NCI-H2227 (cell line): Measurements from ENCODE around the gene COLGALT1.
"Not testable (repeated sequence)": the region's sequence is repeated elsewhere in the genome, so short reads cannot be mapped to it uniquely, and the experiment has no call there.

Experiments
- DNase-seq: peaks from one replicate; lab custom pipeline; 2025; ENCODE audit not compliant: unreplicated experiment; lab: John Stamatoyannopoulos, UW

COLGALT1 gene

DNA sequence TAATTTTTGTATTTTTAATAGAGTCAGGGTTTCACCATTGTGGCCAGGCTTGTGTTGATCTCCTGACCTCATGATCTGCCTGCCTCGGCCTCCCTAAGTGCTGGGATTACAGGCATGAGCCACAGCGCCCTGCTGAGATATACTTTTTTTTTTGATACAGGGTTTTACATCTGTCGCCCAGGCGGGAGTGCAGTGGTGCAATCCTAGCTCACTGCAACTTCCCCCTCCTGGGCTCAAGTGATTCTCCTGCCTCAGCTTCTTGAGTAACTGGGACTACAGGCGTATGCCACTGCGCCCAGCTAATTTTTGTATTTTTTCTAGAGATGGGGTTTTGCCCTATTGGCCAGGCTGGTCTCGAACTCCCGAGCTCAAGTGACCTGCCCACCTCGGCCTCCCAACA is 2.0 kb downstream of the COLGALT1 start:
- no peak for DNase-seq

DNA sequence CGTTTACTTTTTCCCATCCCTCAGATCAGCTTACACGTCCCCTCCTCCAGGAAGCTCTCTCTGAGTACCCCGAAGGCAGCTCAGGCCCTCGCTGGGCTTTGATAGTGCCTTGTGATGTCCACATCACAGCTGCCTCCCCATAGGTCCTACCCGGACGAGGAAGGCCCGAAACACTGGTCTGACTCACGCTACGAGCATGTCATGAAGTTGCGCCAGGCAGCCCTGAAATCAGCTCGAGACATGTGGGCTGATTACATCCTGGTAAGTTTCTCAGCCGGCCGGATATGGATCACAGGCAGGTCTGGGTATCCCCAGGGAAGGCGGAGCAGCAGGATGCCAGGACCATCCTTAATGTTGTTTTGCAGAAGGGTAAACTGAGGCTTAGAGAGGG is 4.8 kb downstream of the COLGALT1 start:
- no peak for DNase-seq

DNA sequence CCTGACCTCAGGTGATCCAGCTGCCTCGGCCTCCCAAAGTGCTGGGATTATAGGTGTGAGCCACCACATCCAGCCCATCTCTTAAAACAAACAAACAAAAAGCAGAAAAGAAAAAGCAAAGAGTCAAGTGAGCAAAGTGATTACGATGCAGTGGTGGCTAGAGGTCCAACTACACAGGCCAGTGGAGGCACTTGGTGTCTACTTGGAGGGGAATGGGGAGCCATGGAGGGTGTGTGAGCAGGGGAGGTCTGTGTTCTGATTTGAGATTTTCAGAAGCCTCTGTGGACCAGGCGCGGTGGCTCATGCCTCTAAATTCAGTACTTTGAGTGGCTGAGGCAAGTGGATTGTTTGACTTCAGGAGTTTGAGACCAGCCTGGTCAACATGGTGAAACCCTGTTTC is 6.6 kb downstream of the COLGALT1 start:
- DNase-seq, result no peak

DNA sequence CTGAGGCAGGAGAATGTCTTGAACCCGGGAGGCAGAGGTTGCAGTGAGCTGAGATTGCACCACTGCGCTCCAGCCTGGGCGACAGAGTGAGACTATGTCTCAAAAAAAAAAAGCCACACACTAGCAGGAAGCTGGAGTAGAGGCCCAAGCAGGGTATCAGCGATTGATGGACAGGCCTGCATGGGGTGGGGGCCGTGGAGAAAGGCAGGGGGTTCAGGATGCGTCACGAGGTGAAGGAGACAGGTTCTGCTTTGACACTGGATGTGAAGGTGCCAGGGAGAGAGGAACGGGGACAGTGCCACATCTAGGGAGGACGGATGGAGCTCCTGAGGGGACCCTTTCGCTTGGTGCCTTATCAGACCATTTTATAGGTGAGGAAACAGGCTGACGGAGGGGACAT is 7.1 kb downstream of the COLGALT1 start:
- no peak for DNase-seq

DNA sequence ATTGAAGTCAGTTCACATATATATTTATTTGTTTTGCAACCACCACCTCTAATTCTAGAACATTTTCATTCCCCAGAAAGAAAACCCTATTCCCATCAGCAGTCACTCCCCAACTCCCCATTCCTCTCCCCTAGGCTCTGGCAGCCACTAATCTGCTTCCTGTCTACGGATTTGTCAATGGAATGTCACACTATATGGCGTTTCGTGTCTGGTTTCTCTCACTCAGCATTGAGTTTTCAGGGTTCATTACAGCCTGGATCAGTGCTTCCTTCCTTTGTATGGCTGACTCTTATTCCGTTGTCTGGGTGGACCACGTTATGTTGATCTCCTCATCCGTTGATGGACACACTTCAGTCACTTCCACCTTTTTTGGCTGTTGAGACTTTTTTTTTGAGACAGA is 9.3 kb downstream of the COLGALT1 start:
- DNase-seq, result no peak

DNA sequence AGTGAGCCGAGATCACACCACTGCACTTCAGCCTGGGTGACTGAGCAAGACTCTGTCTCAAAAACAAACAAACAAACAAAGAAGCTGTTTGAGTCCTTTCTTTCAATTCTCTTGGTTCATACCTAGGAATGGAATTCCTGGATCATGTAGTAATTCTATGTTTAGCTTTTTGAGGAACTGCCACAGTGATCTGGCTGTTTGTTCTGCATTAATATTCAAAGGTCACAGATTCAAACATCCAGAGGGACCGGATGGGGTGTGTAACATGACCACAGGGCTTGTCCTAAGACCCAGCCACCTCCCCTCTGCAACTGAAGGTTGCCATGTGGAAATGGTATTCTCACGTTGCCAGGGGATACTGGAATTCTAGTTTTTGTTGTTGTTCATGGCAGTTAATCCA is 10.2 kb downstream of the COLGALT1 start:
- DNase-seq, result no peak

DNA sequence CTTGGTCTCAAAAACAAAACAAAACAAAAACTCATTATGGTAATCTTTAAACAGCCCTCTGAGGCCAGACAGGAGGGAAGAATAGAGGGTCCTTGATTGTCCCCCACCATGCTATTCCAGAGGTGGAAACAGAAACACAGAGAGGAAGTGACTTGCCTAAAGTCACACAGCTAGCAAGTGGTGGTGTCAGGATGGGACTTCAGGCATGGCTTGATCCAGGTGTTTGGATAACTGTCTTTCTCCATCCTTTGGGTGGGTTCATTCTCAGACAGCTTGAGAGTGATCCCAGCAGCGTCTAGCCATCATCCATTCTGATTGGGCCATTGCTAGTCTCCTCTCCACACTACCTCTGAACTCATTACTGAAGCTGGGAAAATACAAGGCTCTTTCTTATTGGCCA is 12.5 kb downstream of the COLGALT1 start:
- DNase-seq, result no peak

DNA sequence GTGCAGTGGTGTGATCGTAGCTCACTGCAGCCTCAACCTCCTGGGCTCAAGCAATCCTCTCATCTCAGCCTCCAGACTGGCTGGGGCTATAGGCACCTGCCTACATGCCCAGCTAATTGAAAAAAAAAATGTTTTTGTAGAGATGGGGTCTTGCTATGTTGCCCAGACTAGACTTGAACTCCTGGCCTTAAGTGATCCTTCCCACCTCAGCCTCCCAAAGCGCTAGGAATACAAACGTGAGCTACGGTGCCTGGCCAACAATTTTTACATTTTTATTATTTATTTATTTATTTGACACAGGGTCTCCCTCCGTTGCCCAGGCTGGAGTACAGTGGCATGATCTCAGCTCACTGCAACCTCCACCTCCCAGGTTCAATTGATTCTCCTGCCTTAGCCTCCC is 14.8 kb downstream of the COLGALT1 start:
- not testable (repeated sequence) for DNase-seq

DNA sequence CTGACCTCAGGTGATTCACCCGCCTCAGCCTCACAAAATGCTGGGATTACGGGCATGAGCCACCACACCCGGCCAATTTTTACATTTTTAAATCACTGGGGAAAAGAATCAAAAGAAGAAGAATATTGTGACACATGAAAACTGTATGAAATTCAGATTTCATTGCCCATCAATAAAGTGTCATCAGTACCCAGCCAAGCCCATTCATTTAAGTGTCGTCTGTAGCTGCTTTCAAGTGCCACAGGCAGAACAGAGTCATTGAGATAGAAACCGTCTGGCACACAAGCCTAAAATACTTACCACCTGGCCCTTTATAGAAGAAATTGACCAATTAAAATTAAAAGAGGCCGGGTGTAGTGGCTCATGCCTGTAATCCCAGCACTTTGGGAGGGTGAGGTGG is 15.3 kb downstream of the COLGALT1 start:
- DNase-seq, result no peak

DNA sequence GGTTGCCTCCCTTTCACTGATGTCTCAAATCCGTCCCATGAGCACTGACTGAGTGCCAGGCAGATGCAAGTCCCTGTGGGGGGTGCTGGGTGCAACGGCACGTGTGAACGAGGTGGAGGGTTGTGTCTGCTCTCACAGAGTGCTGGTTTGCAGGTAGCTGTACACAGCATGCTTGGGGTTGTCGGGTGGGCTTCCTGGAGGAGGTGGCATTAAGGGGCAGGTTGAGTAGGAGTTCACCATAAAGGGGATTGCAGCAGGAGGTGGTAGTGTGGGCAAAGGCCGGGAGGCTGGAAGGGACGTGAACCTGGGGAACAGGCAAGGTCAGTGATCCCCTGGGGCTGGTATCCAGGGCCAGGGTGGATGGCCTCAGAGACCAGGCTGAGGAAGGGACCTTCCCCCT is 17.2 kb downstream of the COLGALT1 start:
- DNase-seq, result no peak

DNA sequence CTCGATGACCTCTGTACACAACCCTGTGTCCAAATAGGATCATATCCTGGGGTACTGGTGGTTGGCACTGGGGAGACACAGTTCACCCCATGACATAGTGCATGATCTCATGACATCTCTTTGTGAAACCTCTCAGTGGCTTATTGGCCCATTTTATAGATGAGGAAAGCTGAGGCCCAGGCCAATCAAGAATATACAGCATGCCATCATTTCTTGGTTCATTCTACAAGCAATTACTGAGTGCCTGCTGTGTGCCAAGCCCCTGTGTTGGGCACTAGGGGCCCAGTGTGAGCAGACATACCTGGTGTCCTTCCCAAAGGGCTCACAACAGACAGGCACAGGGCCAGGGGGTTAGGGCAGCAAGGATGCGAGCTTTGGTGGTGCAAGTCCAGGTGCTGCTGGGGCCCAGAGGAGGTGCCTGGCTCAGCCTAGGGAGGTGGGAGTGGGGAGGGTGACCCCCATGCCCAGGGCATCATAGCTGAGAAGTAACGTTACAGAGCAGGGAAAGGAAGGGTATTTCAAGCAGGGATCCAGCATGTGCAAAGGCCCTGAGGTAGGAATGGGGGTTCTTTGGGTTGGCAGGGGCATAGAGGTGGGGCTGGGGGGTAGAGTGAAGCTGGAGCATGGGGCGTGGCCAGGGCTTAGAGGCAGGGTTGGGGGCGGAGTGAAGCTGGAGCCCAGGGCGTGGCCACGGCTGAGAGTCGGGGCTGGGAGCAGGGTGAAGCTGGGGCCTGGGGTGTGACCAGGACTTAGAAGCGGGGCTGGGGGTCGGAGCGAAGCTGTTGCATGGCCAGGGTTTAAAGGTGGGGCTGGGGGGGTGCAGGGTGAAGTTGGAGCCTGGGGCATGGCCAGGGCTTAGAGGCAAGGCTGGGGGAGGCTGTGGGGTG is 20.7 kb downstream of the COLGALT1 start:
- no peak for DNase-seq

DNA sequence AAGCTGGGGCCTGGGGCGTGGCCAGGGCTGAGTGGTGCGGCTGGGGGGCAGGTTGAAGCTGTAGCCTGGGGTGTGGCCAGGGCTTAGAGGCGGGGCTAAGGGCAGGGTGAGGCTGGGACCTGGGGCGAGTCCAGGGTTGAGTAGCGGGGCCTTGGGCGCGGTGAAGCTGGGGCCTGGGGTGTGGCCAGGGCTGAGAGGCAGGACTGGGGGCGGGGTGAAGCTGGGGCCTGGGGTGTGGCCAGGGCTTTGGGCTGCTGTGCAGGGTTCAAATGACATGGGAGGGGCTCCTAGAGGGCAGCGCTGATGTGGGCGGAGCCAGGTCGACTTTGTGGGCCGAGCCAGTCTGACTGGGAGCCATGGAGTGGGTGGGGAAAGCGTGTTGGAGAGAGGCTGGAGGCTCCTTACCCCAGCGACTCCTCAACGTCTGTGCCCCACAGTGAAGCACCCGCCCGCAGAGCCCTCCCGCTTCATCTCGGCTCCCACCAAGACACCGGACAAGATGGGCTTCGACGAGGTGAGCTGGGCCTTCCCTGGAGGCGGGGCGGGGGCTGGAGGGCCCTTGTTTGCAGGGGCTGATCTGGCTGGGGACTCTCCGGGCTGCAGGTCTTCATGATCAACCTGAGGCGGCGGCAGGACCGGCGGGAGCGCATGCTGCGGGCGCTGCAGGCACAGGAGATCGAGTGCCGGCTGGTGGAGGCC is 21.5 kb downstream of the COLGALT1 start:
- peak; percentile 16 for DNase-seq

DNA sequence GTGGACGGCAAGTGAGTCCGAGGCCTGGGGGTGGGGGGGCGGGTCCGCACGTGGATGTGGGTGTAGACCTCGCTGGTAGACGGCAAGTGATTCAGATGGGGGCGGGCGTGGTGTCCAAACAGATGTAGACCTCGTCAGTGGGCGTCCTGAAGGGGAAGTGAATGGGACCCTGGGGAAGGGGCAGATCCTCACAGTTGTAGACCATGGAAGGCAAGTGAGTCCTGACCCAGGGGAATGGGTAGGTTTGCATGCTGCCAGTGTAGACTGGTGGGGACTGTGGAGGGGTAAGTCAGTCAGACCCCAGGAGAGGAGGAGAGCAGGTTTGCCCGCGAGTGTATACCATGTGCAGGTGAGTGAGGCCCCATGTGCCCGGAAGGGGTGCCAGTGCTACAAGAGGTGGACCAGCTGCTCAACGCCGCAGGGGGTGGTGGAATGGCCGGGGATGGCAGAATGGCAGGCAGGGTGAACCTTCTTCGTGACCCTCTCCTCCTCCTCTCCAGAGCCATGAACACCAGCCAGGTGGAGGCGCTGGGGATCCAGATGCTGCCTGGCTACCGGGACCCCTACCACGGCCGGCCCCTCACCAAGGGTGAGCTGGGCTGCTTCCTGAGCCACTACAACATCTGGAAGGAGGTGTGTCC is 22.1 kb downstream of the COLGALT1 start:
- no peak for DNase-seq

DNA sequence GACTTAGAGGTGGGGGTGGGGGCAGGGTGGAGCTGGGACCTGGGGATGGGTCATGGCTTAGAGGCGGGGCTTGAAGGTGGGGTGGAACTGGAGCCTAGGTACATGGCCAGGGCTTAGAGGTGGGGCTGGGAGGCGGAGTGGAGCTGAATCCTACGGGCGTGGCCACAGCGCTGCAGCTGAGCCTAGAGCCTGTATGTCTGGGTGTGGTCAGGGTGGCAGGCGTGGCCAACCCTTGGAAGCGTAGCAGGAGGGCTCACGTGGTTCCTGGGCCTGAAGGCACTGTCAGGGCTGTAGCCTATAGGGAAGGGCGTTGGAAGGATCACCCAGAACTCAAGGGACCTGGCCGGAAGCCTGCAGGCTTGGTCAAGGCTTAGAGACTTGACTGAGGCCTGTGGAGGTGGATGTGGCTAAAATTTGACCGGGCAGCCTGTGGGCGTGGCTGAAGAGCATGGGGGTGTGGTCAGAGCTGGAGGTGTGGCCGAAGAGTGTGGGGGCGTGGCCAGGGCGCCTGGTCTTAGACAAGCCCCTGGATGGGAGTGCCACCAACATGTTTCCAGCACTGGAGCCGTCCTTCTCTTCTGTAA is 24.3 kb downstream of the COLGALT1 start:
- DNase-seq, result peak; percentile 48

DNA sequence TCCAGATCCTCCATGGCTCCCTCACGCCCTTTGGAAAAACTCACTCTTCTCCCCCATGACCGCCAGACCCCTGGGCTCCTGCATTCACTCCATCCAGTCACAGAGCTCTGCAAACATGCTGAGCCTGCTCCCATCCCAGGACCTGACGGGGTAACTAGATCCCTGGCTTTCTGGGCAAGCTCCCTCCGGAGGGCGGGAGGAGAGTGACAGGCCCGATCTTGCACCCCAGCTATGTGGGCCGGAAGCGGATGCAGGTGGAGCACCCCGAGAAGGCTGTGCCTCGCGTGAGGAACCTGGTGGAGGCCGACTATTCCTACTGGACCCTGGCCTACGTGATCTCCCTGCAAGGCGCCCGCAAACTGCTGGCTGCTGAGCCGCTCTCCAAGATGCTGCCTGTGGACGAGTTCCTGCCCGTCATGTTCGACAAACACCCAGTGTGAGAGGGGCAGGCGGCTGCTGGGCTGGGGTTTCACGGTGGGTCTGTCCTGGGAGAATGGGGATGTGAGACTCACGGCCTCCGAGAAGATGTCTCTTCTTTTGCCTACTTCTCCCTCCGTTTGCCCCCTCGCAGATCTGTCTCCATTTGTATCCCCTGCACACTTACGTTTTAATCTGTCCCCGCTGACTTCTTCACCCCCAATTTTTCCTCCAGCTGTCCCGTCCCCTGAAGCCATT is 25.2 kb downstream of the COLGALT1 start:
- DNase-seq, result no peak

DNA sequence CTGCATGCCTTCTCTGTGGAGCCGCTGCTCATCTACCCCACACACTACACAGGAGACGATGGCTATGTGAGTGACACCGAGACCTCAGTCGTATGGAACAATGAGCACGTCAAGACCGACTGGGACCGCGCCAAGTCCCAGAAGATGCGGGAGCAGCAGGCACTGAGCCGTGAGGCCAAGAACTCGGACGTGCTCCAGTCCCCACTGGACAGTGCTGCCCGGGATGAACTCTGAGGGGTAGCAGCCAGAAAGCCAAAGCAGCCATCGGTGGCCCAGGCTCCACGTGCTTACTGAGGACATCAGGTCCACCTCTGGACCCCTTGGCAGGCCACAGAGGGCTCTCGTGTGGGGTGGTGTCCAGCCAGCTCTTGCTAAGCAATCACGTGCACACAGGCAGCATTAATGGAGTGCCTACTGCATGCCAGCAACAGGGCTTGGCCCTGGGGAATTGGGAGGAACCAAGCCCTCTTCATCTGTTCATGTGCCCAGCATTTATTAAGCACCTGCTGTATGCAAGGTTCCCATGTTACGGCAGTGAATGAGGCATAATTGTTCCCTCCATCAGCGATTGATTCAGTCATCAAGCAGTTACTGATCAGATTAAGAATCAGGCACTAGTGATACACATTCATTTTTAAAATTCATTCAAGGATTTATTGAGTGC is 25.9 kb downstream of the COLGALT1 start:
- DNase-seq, result no peak

DNA sequence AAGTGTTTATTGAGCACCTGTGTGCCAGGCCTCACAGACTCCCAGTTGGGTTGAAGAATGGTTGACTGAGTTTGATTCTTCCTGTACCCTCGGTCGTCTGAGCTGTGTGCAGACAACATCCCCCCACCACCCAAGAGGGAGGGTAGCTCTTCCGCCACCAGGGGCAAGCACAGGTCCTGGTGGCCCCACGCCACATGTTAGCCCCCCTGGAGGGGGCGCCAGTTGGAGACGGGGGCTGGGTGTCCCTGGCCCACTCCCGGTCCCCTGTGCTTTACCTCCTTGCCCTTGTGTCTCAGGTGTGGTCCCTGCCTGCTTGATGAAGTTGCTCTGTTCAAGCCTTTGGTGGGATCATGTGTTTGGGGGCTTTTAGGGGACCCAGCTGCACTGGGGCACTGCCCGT is 27.2 kb downstream of the COLGALT1 start:
- no peak for DNase-seq

DNA sequence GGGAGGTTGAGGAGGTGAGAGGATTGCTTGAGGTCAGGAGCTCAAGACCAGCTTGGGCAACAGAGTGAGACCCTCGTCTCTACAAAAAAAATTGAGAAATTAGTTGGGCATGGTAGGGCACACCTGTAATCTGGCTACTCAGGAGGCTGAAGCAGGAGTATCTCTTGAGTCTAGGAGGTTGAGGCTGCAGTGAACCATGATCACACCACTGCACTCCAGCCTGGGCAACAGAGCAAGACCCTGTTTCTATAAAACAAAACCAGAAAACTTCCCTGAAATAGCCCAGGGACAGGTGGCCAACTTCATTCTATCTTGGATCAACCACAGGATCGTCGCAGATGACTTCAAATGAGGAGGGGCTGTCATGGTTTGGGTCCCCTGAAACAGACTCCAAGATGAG is 28.7 kb downstream of the COLGALT1 start:
- DNase-seq, result no peak

DNA sequence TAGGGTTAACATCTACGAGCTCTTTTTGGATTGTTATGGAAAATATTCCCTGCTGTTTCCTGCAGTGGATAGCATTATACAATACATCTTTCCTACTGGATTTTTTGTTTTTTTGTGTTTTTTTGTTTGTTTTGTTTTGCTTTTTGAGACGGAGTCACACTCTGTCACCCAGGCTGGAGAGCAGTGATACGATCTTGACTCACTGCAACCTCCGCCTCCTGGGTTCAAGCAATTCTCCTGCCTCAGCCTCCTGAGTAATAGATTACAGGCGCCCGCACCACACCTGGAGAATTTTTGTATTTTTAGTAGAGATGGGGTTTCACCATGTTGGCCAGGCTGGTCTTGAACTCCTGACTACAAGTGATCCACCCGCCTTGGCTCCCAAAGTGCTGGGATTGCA is 29.9 kb downstream of the COLGALT1 start:
- DNase-seq, result not testable (repeated sequence)

DNA sequence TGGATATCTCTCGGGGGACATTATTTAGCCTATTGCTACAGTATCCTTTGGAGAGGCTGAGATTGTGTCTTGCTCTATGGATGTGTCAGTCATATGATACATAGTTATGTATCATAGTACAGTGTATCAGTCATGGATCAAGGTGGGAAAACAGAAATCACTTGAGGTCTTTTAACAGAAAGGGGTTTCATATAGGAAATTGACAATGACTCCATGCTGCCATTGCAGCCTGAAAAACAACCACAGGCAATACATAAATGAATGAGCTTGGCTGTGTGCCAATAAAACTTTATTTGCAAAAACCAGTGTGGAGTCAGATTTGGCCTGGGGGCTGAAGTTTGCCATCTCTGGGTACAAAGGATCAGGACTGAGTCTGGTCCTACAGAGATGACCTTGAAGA is 35.4 kb downstream of the COLGALT1 start:
- no peak for DNase-seq

DNA sequence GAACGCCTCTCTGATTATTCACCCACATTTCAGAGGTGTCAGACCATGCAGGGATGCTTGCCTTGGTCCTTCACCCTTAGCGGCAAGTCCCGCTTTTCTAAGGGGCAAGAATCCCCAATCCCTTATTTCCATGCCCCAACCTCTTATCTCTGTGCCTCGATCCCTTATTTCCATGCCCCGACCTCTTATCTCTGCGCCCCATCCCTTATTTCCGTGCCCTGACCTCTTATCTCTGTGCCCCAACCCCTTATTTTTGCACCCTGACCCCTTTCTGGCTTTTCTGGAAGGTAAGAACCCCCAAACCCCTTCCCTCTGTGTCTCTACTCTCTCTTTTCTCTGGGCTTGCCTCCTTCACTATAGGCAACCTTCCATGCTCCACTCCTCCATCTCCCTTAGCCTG is 38.8 kb downstream of the COLGALT1 start:
- DNase-seq, result not testable (repeated sequence)
